Measurements from ENCODE around the gene C10orf53. TPM values are rescaled to one million over a fixed set of nuclear protein-coding genes. Genes with fewer than 3 reads are reported as not detected.

The C10orf53 gene
- total and polyA plus RNA-seq, 2 donors (not counting 1 experiment from before 2014, with no cell fraction given), result not detected

GRCh38 chr10:49737474-49738201 lies 58.2 kb downstream of the C10orf53 start:
- no peak for DNase-seq (ENCODE audit: low read depth in 2 of 2)
- Histone ChIP-seq H3K79me2 (ENCODE audit: control insufficient read depth, insufficient read depth, low read length) (no peaks in the 10 kb centered on the region), H3K9me3 (ENCODE audit: control insufficient read depth, insufficient read depth, low read depth, low read length) (no peaks in the 10 kb centered on the region), H3K27ac (ENCODE audit: insufficient read depth, low read length) (no peak overlapping the region), H3K27me3 (ENCODE audit: control insufficient read depth, insufficient read depth, low read length) (no peaks in the 10 kb centered on the region), H3K4me2 (ENCODE audit: extremely low read depth, insufficient read depth, low read length) (no peak overlapping the region), H3K9ac (ENCODE audit: insufficient read depth, low read length) (no peak overlapping the region), H2AFZ (ENCODE audit: low read length) (no peak overlapping the region), H4K20me1 (ENCODE audit: control insufficient read depth, extremely low read depth, insufficient read depth, low read length) (no peaks in the 10 kb centered on the region), H3K36me3 (ENCODE audit: control insufficient read depth, insufficient read depth, low read length) (no peaks in the 10 kb centered on the region), H3K4me3 (replicated peaks in 1 of 4; ENCODE audit: control extremely low read depth in 1 of 4, insufficient read depth in 1 of 4, low read depth in 3 of 4, low read length in 4 of 4) (no peak overlapping the region), H3K4me1 (ENCODE audit: control insufficient read depth, extremely low read depth, insufficient read depth, low read length) (no peaks in the 10 kb centered on the region)
- TF ChIP-seq CTCF (conservative IDR thresholded peaks at IDR 0.05 in 1 of 2, IDR thresholded peaks at IDR 0.05 in 1 of 2; ENCODE audit: low read depth in 1 of 2, low read length in 2 of 2) (no peak), EZH2 (IDR thresholded peaks at IDR 0.05; ENCODE audit: low read length, missing control alignments) (no peak)

GRCh38 chr10:49738616-49739360 lies 59.3 kb downstream of the C10orf53 start:
- H3K27me3 ChIP-seq (ENCODE audit: control insufficient read depth, insufficient read depth, low read length), result no peaks in the 10 kb centered on the region
- no peak for TF ChIP-seq CTCF (conservative IDR thresholded peaks at IDR 0.05 in 1 of 2, IDR thresholded peaks at IDR 0.05 in 1 of 2; ENCODE audit: low read depth in 1 of 2, low read length in 2 of 2)
- no peak for TF ChIP-seq EZH2 (IDR thresholded peaks at IDR 0.05; ENCODE audit: low read length, missing control alignments)
- H2AFZ ChIP-seq (ENCODE audit: low read length), result no peak overlapping the region
- H3K36me3 ChIP-seq (ENCODE audit: control insufficient read depth, insufficient read depth, low read length), result no peaks in the 10 kb centered on the region
- no peak for DNase-seq (ENCODE audit: low read depth in 2 of 2)
- no peaks in the 10 kb centered on the region for H3K9me3 ChIP-seq (ENCODE audit: control insufficient read depth, insufficient read depth, low read depth, low read length)
- no peak overlapping the region for H3K4me3 ChIP-seq (replicated peaks in 1 of 4; ENCODE audit: control extremely low read depth in 1 of 4, insufficient read depth in 1 of 4, low read depth in 3 of 4, low read length in 4 of 4)
- no peak overlapping the region for H3K4me2 ChIP-seq (ENCODE audit: extremely low read depth, insufficient read depth, low read length)
- no peak overlapping the region for H3K9ac ChIP-seq (ENCODE audit: insufficient read depth, low read length)
- no peak overlapping the region for H3K27ac ChIP-seq (ENCODE audit: insufficient read depth, low read length)
- H3K79me2 ChIP-seq (ENCODE audit: control insufficient read depth, insufficient read depth, low read length), result no peaks in the 10 kb centered on the region
- H3K4me1 ChIP-seq (ENCODE audit: control insufficient read depth, extremely low read depth, insufficient read depth, low read length), result no peaks in the 10 kb centered on the region
- no peaks in the 10 kb centered on the region for H4K20me1 ChIP-seq (ENCODE audit: control insufficient read depth, extremely low read depth, insufficient read depth, low read length)

GRCh38 chr10:49739426-49739825 lies 60.0 kb downstream of the C10orf53 start:
- Histone ChIP-seq H3K4me2 (ENCODE audit: extremely low read depth, insufficient read depth, low read length) (no peak overlapping the region), H3K4me3 (replicated peaks in 1 of 4; ENCODE audit: control extremely low read depth in 1 of 4, insufficient read depth in 1 of 4, low read depth in 3 of 4, low read length in 4 of 4) (no peak overlapping the region), H3K9me3 (ENCODE audit: control insufficient read depth, insufficient read depth, low read depth, low read length) (no peaks in the 10 kb centered on the region), H2AFZ (ENCODE audit: low read length) (no peak overlapping the region), H3K36me3 (ENCODE audit: control insufficient read depth, insufficient read depth, low read length) (no peaks in the 10 kb centered on the region), H4K20me1 (ENCODE audit: control insufficient read depth, extremely low read depth, insufficient read depth, low read length) (no peaks in the 10 kb centered on the region), H3K27me3 (ENCODE audit: control insufficient read depth, insufficient read depth, low read length) (no peaks in the 10 kb centered on the region), H3K9ac (ENCODE audit: insufficient read depth, low read length) (no peak overlapping the region), H3K79me2 (ENCODE audit: control insufficient read depth, insufficient read depth, low read length) (no peaks in the 10 kb centered on the region), H3K4me1 (ENCODE audit: control insufficient read depth, extremely low read depth, insufficient read depth, low read length) (no peaks in the 10 kb centered on the region), H3K27ac (ENCODE audit: insufficient read depth, low read length) (no peak overlapping the region)
- TF ChIP-seq EZH2 (IDR thresholded peaks at IDR 0.05; ENCODE audit: low read length, missing control alignments), result no peak
- no peak for TF ChIP-seq CTCF (conservative IDR thresholded peaks at IDR 0.05 in 1 of 2, IDR thresholded peaks at IDR 0.05 in 1 of 2; ENCODE audit: low read depth in 1 of 2, low read length in 2 of 2)
- no peak for DNase-seq (ENCODE audit: low read depth in 2 of 2)
